ENCODE results near the gene GOLGA8R.
"Not testable (repeated sequence)": the region's sequence is repeated elsewhere in the genome, so short reads cannot be mapped to it uniquely, and the experiment has no call there.

Gene GOLGA8R

GRCh38 chr15:30407636-30408035 is 6.4 kb downstream of the GOLGA8R start:
- H3K27me3 ChIP-seq (ENCODE audit: insufficient read depth, low read length); H4K20me1 ChIP-seq (ENCODE audit: insufficient read depth, low read length); H3K79me2 ChIP-seq (ENCODE audit: insufficient read depth, low read length); H3K9me3 ChIP-seq (ENCODE audit: low read length); H3K27ac ChIP-seq (ENCODE audit: low read depth, low read length, poor library complexity, severe bottlenecking); H3K9me2 ChIP-seq (ENCODE audit: low read depth, low read length); H3K36me3 ChIP-seq (ENCODE audit: insufficient read depth, low read length); H3K9ac ChIP-seq (ENCODE audit: low read length); H2AFZ ChIP-seq (ENCODE audit: low read length); H3K4me3 ChIP-seq (ENCODE audit: low read depth, low read length, poor library complexity, severe bottlenecking); H3K4me2 ChIP-seq (ENCODE audit: low read length); H3F3A ChIP-seq (ENCODE audit: insufficient read depth, low read length); H3K4me1 ChIP-seq (ENCODE audit: insufficient read depth, low read length, severe bottlenecking): not testable (repeated sequence)

- H3K4me1 ChIP-seq (ENCODE audit: insufficient read depth, low read length, severe bottlenecking); H3K4me2 ChIP-seq (ENCODE audit: low read length); H2AFZ ChIP-seq (ENCODE audit: low read length); H3K27ac ChIP-seq (ENCODE audit: low read depth, low read length, poor library complexity, severe bottlenecking); H3K4me3 ChIP-seq (ENCODE audit: low read depth, low read length, poor library complexity, severe bottlenecking); H3K9ac ChIP-seq (ENCODE audit: low read length); H3K9me2 ChIP-seq (ENCODE audit: low read depth, low read length); H3K9me3 ChIP-seq (ENCODE audit: low read length); H3K27me3 ChIP-seq (ENCODE audit: insufficient read depth, low read length); H4K20me1 ChIP-seq (ENCODE audit: insufficient read depth, low read length); H3K36me3 ChIP-seq (ENCODE audit: insufficient read depth, low read length); H3F3A ChIP-seq (ENCODE audit: insufficient read depth, low read length); H3K79me2 ChIP-seq (ENCODE audit: insufficient read depth, low read length): not testable (repeated sequence)
Measured at GRCh38 chr15:30398988-30399387, 15.1 kb downstream of the GOLGA8R start.

GRCh38 chr15:30393664-30393991 is 20.4 kb downstream of the GOLGA8R start:
- not testable (repeated sequence) for H3F3A ChIP-seq (ENCODE audit: insufficient read depth, low read length); H3K27me3 ChIP-seq (ENCODE audit: insufficient read depth, low read length); H3K9me3 ChIP-seq (ENCODE audit: low read length); H3K4me1 ChIP-seq (ENCODE audit: insufficient read depth, low read length, severe bottlenecking); H3K36me3 ChIP-seq (ENCODE audit: insufficient read depth, low read length); H3K9ac ChIP-seq (ENCODE audit: low read length); H3K4me2 ChIP-seq (ENCODE audit: low read length); H3K79me2 ChIP-seq (ENCODE audit: insufficient read depth, low read length); H3K27ac ChIP-seq (ENCODE audit: low read depth, low read length, poor library complexity, severe bottlenecking); H2AFZ ChIP-seq (ENCODE audit: low read length); H3K9me2 ChIP-seq (ENCODE audit: low read depth, low read length); H4K20me1 ChIP-seq (ENCODE audit: insufficient read depth, low read length); H3K4me3 ChIP-seq (ENCODE audit: low read depth, low read length, poor library complexity, severe bottlenecking)

GRCh38 chr15:30392766-30393663 is 21.0 kb downstream of the GOLGA8R start, which contains the start of gene CHRFAM7A:
TSS of gene CHRFAM7A (minus strand) at chr15:30393540. CDS start at chr15:30383351, 10,189 bp downstream.
- H3K4me1 ChIP-seq (ENCODE audit: insufficient read depth, low read length, severe bottlenecking); H3K9me3 ChIP-seq (ENCODE audit: low read length); H3K9ac ChIP-seq (ENCODE audit: low read length); H3F3A ChIP-seq (ENCODE audit: insufficient read depth, low read length); H2AFZ ChIP-seq (ENCODE audit: low read length); H3K79me2 ChIP-seq (ENCODE audit: insufficient read depth, low read length); H3K4me2 ChIP-seq (ENCODE audit: low read length); H3K4me3 ChIP-seq (ENCODE audit: low read depth, low read length, poor library complexity, severe bottlenecking); H3K9me2 ChIP-seq (ENCODE audit: low read depth, low read length); H4K20me1 ChIP-seq (ENCODE audit: insufficient read depth, low read length); H3K27ac ChIP-seq (ENCODE audit: low read depth, low read length, poor library complexity, severe bottlenecking); H3K36me3 ChIP-seq (ENCODE audit: insufficient read depth, low read length); H3K27me3 ChIP-seq (ENCODE audit: insufficient read depth, low read length): not testable (repeated sequence)

- H2AFZ ChIP-seq (ENCODE audit: low read length); H3K4me3 ChIP-seq (ENCODE audit: low read depth, low read length, poor library complexity, severe bottlenecking); H3K4me1 ChIP-seq (ENCODE audit: insufficient read depth, low read length, severe bottlenecking); H3K9me3 ChIP-seq (ENCODE audit: low read length); H3K9me2 ChIP-seq (ENCODE audit: low read depth, low read length); H3F3A ChIP-seq (ENCODE audit: insufficient read depth, low read length); H3K4me2 ChIP-seq (ENCODE audit: low read length); H3K9ac ChIP-seq (ENCODE audit: low read length); H3K27me3 ChIP-seq (ENCODE audit: insufficient read depth, low read length); H3K36me3 ChIP-seq (ENCODE audit: insufficient read depth, low read length); H3K79me2 ChIP-seq (ENCODE audit: insufficient read depth, low read length); H3K27ac ChIP-seq (ENCODE audit: low read depth, low read length, poor library complexity, severe bottlenecking); H4K20me1 ChIP-seq (ENCODE audit: insufficient read depth, low read length): not testable (repeated sequence)
Measured at GRCh38 chr15:30386318-30386887, 27.7 kb downstream of the GOLGA8R start.

- not testable (repeated sequence) for H3K79me2 ChIP-seq (ENCODE audit: insufficient read depth, low read length); H3K27ac ChIP-seq (ENCODE audit: low read depth, low read length, poor library complexity, severe bottlenecking); H3K9me3 ChIP-seq (ENCODE audit: low read length); H3K36me3 ChIP-seq (ENCODE audit: insufficient read depth, low read length); H3K9me2 ChIP-seq (ENCODE audit: low read depth, low read length); H3K4me3 ChIP-seq (ENCODE audit: low read depth, low read length, poor library complexity, severe bottlenecking); H4K20me1 ChIP-seq (ENCODE audit: insufficient read depth, low read length); H3K27me3 ChIP-seq (ENCODE audit: insufficient read depth, low read length); H3K4me1 ChIP-seq (ENCODE audit: insufficient read depth, low read length, severe bottlenecking); H3K9ac ChIP-seq (ENCODE audit: low read length); H2AFZ ChIP-seq (ENCODE audit: low read length); H3F3A ChIP-seq (ENCODE audit: insufficient read depth, low read length); H3K4me2 ChIP-seq (ENCODE audit: low read length)
Measured at GRCh38 chr15:30377082-30377413, 37.0 kb downstream of the GOLGA8R start.

- H3K4me1 ChIP-seq (ENCODE audit: insufficient read depth, low read length, severe bottlenecking); H3K9ac ChIP-seq (ENCODE audit: low read length); H3K9me2 ChIP-seq (ENCODE audit: low read depth, low read length); H3K4me2 ChIP-seq (ENCODE audit: low read length); H3K36me3 ChIP-seq (ENCODE audit: insufficient read depth, low read length); H2AFZ ChIP-seq (ENCODE audit: low read length); H3K9me3 ChIP-seq (ENCODE audit: low read length); H3K79me2 ChIP-seq (ENCODE audit: insufficient read depth, low read length); H3K27me3 ChIP-seq (ENCODE audit: insufficient read depth, low read length); H4K20me1 ChIP-seq (ENCODE audit: insufficient read depth, low read length); H3K4me3 ChIP-seq (ENCODE audit: low read depth, low read length, poor library complexity, severe bottlenecking); H3F3A ChIP-seq (ENCODE audit: insufficient read depth, low read length); H3K27ac ChIP-seq (ENCODE audit: low read depth, low read length, poor library complexity, severe bottlenecking): not testable (repeated sequence)
Measured at GRCh38 chr15:30376375-30377081, 37.5 kb downstream of the GOLGA8R start.

Data from OCI-LY1 (cell line).